Endodermal cell (in vitro differentiated cells): Measurements from ENCODE around the gene CPLANE1. TPM values are rescaled to one million over a fixed set of nuclear protein-coding genes. Genes with fewer than 3 reads are reported as not detected.

Experiments used
- DNase-seq: peaks from one replicate; pipeline ENCODE4 v3.0.0-alpha.2; 2017
- H3K27ac ChIP-seq: 2 replicates; pipeline ENCODE4 v1.5.1; 2013; ENCODE audit warnings: mild to moderate bottlenecking, low read depth, low read length, moderate library complexity
- H3K27me3 ChIP-seq: 2 replicates; pipeline ENCODE4 v1.6.1; 2013; ENCODE audit warnings: mild to moderate bottlenecking, low read length, moderate library complexity; ENCODE audit not compliant: insufficient read depth, control insufficient read depth, poor library complexity, severe bottlenecking
- H3K36me3 ChIP-seq: 2 replicates; pipeline ENCODE4 v1.7.0; 2013; ENCODE audit warnings: mild to moderate bottlenecking, low read length, moderate library complexity; ENCODE audit not compliant: control insufficient read depth, insufficient read depth
- H3K4me1 ChIP-seq: one replicate; pipeline ENCODE4 v1.7.0; 2013; ENCODE audit warnings: low read length; ENCODE audit not compliant: control insufficient read depth, insufficient read depth
- H3K4me3 ChIP-seq: 2 replicates; pipeline ENCODE4 v1.5.1; 2013; ENCODE audit warnings: mild to moderate bottlenecking, low read length, moderate library complexity
- H3K9ac ChIP-seq: 2 replicates; pipeline ENCODE4 v1.6.1; 2013; ENCODE audit warnings: mild to moderate bottlenecking, low read length, moderate library complexity; ENCODE audit not compliant: poor library complexity, severe bottlenecking; ENCODE audit errors: extremely low read depth
- H3K9me3 ChIP-seq: 2 replicates; pipeline ENCODE4 v1.6.1; 2013; ENCODE audit warnings: mild to moderate bottlenecking, low read length, moderate library complexity; ENCODE audit not compliant: control insufficient read depth
- H3K27ac Mint-ChIP-seq: 2 replicates; pipeline ENCODE4 v1.8.0; 2020; ENCODE audit warnings: mixed read lengths
- H3K27me3 Mint-ChIP-seq: 2 replicates; pipeline ENCODE4 v1.8.0; 2021; ENCODE audit warnings: mild to moderate bottlenecking, mixed read lengths; ENCODE audit not compliant: insufficient read depth
- H3K36me3 Mint-ChIP-seq: 2 replicates; pipeline ENCODE4 v1.8.0; 2020; ENCODE audit warnings: low read depth, mixed read lengths
- H3K4me1 Mint-ChIP-seq: 2 replicates; pipeline ENCODE4 v1.8.0; 2020; ENCODE audit warnings: mixed read lengths
- H3K4me3 Mint-ChIP-seq: 2 replicates; pipeline ENCODE4 v1.8.0; 2020; ENCODE audit warnings: mild to moderate bottlenecking, moderate library complexity, mixed read lengths
- H3K9me3 Mint-ChIP-seq: 2 replicates; pipeline ENCODE4 v1.8.0; 2020; ENCODE audit warnings: mild to moderate bottlenecking, mixed read lengths
- whole genome bisulfite sequencing, 2 experiments: methylation state at CpG; one replicate each; pipeline versions ENCODE4 v1.1.5 to v1.1.7; 2013; ENCODE audit warnings: missing lambda C conversion rate in 2 of 2, mixed read lengths in 1 of 2; ENCODE audit not compliant: insufficient coverage in 1 of 2, insufficient read length in 1 of 2; 5-methylcytosine and 5-hydroxymethylcytosine counted together
- total RNA-seq, 2 donors: library from RNA; stranded (reverse); fragmentation: NEBNext Ultra II Directional in 1 of 2; extraction: Animal tissue kit (Norgen Biotek cat#: 25700) in 1 of 2; gene quantifications; 2 replicates in 1 of 2; 3 replicates in 1 of 2; pipeline ENCODE4 v1.2.1, GENCODE V29; 2021
- TF ChIP-seq, protein P1 (sequence below): fragments of 200-600 bp; sonication (generic); conservative IDR thresholded peaks from 2 replicates; pipeline ENCODE4 v1.5.0; 2021; ENCODE audit warnings: antibody characterized with exemption, mild to moderate bottlenecking

CPLANE1 gene
- total RNA-seq, 2 donors from 2014 or later: 17.2 to 22.8 TPM

DNA sequence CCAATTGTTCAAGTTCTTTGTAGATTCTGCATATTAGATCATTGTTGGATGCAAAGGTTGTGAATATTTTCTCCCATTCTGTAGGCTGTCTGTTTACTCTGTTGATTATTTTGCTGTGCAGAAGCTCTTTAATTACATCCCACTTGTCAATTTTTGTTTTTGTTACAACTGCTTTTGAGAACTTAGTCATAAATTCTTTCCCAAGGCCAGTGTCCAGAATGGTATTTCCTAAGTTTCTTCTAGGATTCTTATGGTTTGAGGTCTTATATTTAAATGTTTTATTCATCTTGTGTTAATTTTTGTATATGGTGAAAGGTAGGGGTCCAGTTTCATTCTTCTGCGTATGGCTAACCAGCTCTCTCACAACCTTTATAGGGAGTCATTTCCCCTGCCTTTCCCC is 116.5 kb downstream of the CPLANE1 start:
- H3K9ac ChIP-seq: no peak overlapping the region
- H3K27me3 ChIP-seq: no peaks in the 10 kb centered on the region
- H3K9me3 ChIP-seq: peaks cover 69% of the 10 kb centered on the region
- Mint-ChIP-seq H3K4me3 (no peak overlapping the region), H3K9me3 (peaks cover 67% of the 10 kb centered on the region), H3K36me3 (peaks cover 80% of the 10 kb centered on the region), H3K4me1 (no peaks in the 10 kb centered on the region), H3K27me3 (no peaks in the 10 kb centered on the region), H3K27ac (no peak overlapping the region)
- H3K4me1 ChIP-seq: no peaks in the 10 kb centered on the region
- no peak overlapping the region for H3K27ac ChIP-seq
- peaks cover 55% of the 10 kb centered on the region for H3K36me3 ChIP-seq
- 88 to 100% methylated on average over 1 of the region's 1 CpG for WGBS, 2 experiments
- H3K4me3 ChIP-seq: no peak overlapping the region
- TF ChIP-seq, protein P1, sequence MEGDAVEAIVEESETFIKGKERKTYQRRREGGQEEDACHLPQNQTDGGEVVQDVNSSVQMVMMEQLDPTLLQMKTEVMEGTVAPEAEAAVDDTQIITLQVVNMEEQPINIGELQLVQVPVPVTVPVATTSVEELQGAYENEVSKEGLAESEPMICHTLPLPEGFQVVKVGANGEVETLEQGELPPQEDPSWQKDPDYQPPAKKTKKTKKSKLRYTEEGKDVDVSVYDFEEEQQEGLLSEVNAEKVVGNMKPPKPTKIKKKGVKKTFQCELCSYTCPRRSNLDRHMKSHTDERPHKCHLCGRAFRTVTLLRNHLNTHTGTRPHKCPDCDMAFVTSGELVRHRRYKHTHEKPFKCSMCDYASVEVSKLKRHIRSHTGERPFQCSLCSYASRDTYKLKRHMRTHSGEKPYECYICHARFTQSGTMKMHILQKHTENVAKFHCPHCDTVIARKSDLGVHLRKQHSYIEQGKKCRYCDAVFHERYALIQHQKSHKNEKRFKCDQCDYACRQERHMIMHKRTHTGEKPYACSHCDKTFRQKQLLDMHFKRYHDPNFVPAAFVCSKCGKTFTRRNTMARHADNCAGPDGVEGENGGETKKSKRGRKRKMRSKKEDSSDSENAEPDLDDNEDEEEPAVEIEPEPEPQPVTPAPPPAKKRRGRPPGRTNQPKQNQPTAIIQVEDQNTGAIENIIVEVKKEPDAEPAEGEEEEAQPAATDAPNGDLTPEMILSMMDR: no peak
- no peak for DNase-seq

DNA sequence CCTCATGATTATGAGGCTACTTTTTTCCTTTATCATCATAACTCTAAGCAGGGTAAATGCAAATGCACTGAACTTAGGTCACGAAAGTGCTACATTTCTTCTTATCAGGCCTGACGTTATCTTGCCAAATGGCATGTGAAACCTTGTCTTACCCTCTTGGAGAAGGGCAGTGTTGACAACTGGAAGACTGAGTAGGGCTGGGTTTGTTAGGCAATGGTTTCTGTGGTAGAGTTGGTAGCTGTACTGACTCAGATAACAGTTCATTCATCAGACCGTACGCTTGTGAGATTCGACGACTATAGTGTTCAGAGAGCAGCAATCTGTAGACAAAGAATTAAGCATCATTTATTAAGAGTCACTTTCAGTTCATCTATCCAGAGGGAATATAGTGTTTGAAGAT is 127.7 kb downstream of the CPLANE1 start:
- TF ChIP-seq, protein P1: no peak
- 92 to 98% methylated on average over 6 of the region's 6 CpGs for WGBS, 2 experiments
- peaks cover 69% of the 10 kb centered on the region for H3K36me3 ChIP-seq
- no peak overlapping the region for H3K9ac ChIP-seq
- Mint-ChIP-seq H3K36me3 (peaks cover 50% of the 10 kb centered on the region), H3K27me3 (no peaks in the 10 kb centered on the region), H3K4me1 (no peaks in the 10 kb centered on the region), H3K9me3 (peaks cover under 1% of the 10 kb centered on the region), H3K4me3 (no peak overlapping the region), H3K27ac (no peak overlapping the region)
- H3K9me3 ChIP-seq: no peaks in the 10 kb centered on the region
- H3K27me3 ChIP-seq: no peaks in the 10 kb centered on the region
- H3K27ac ChIP-seq: no peak overlapping the region
- no peak overlapping the region for H3K4me3 ChIP-seq
- H3K4me1 ChIP-seq: no peaks in the 10 kb centered on the region
- no peak for DNase-seq

DNA sequence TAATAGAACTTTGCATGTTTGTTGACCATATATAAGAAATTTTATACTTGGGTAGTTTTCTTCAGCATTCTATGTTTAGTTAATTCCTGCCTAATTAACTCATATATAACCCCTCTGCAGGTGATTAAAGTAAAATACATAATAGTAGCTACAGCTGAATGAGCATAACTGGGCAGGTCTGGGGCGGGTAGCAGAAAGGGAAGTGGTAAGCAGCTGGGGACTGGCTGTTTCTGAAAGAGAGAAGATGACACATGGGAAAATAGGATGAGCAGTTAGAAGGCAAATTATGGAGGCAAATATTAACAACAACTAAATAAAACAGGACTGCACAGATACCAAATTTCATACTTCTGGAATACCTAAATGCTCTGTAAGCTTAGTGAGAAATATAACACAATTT is 128.1 kb downstream of the CPLANE1 start:
- no peak overlapping the region for H3K4me3 Mint-ChIP-seq
- peaks cover 53% of the 10 kb centered on the region for H3K36me3 Mint-ChIP-seq
- no peaks in the 10 kb centered on the region for H3K4me1 Mint-ChIP-seq
- H3K9me3 Mint-ChIP-seq: peaks cover 2% of the 10 kb centered on the region
- H3K4me1 ChIP-seq: no peaks in the 10 kb centered on the region
- H3K27me3 Mint-ChIP-seq: no peaks in the 10 kb centered on the region
- H3K4me3 ChIP-seq: no peak overlapping the region
- DNase-seq: no peak
- no peak overlapping the region for H3K9ac ChIP-seq
- peaks cover 73% of the 10 kb centered on the region for H3K36me3 ChIP-seq
- TF ChIP-seq, protein P1: no peak
- H3K9me3 ChIP-seq: peaks cover 2% of the 10 kb centered on the region
- H3K27me3 ChIP-seq: no peaks in the 10 kb centered on the region
- no peak overlapping the region for H3K27ac ChIP-seq
- no peak overlapping the region for H3K27ac Mint-ChIP-seq
- WGBS, 2 experiments: 85% methylated on average over 1 of the region's 1 CpG; no CpG with 5 or more reads in 1 of the 2 experiments
